BE2C (cell line): ENCODE results near the gene BACE2.
"Not testable (repeated sequence)": the region's sequence is repeated elsewhere in the genome, so short reads cannot be mapped to it uniquely, and the experiment has no call there.

Experiments used
- DNase-seq: peaks from one replicate; pipeline ENCODE4 v3.0.0-alpha.2; 2020
- H3K27me3 ChIP-seq: fragments of 250-450 bp; sonication (Bioruptor Pico); 2 replicates; pipeline ENCODE4 v1.5.1; 2020; ENCODE audit warnings: mild to moderate bottlenecking
- H3K36me3 ChIP-seq: fragments of 250-450 bp; sonication (Bioruptor Pico); 2 replicates; pipeline ENCODE4 v1.5.1; 2020; ENCODE audit warnings: mild to moderate bottlenecking
- H3K4me1 ChIP-seq: fragments of 250-450 bp; sonication (Bioruptor Pico); 2 replicates; pipeline ENCODE4 v1.5.1; 2020
- H3K4me3 ChIP-seq: 2 replicates; pipeline ENCODE4 v1.5.1; 2011; ENCODE audit warnings: low read depth, low read length
- H3K9me3 ChIP-seq: fragments of 250-450 bp; sonication (Bioruptor Pico); 2 replicates; pipeline ENCODE4 v1.5.1; 2020
- CTCF ChIP-seq: IDR thresholded peaks from 2 replicates; pipeline ENCODE4 v1.5.1; 2012; ENCODE audit warnings: mild to moderate bottlenecking, low read depth, low read length

The BACE2 gene

GRCh38 chr21:41254090-41254700 lies 86.2 kb downstream of the BACE2 start:
- no peaks in the 10 kb centered on the region for H3K36me3 ChIP-seq
- DNase-seq: no peak
- no peaks in the 10 kb centered on the region for H3K27me3 ChIP-seq
- no peak for TF ChIP-seq CTCF
- peaks cover 2% of the 10 kb centered on the region for H3K9me3 ChIP-seq
- no peaks in the 10 kb centered on the region for H3K4me1 ChIP-seq
- no peak overlapping the region for H3K4me3 ChIP-seq

- Histone ChIP-seq H3K4me1 (no peaks in the 10 kb centered on the region), H3K9me3 (peaks cover 2% of the 10 kb centered on the region; the same call in 1 of the 2 replicates), H3K4me3 (no peak overlapping the region), H3K36me3 (no peaks in the 10 kb centered on the region), H3K27me3 (no peaks in the 10 kb centered on the region)
- DNase-seq: no peak
- no peak for TF ChIP-seq CTCF
These were observed 87.2 kb downstream of the BACE2 start for GRCh38 chr21:41255190-41255589.

- not testable (repeated sequence) for H3K36me3 ChIP-seq, H3K27me3 ChIP-seq, H3K9me3 ChIP-seq, H3K4me3 ChIP-seq, H3K4me1 ChIP-seq, DNase-seq
These were observed 88.3 kb downstream of the BACE2 start for GRCh38 chr21:41256231-41256630.

GRCh38 chr21:41256771-41257702 lies 89.1 kb downstream of the BACE2 start:
- no peaks in the 10 kb centered on the region for H3K36me3 ChIP-seq
- H3K27me3 ChIP-seq: no peaks in the 10 kb centered on the region
- no peak overlapping the region for H3K4me3 ChIP-seq
- peaks cover 2% of the 10 kb centered on the region; the same call in 1 of the 2 replicates for H3K9me3 ChIP-seq
- no peak for TF ChIP-seq CTCF
- H3K4me1 ChIP-seq: no peaks in the 10 kb centered on the region
- DNase-seq: no peak

GRCh38 chr21:41258617-41259016 lies 90.7 kb downstream of the BACE2 start:
- no peak for DNase-seq
- no peak for TF ChIP-seq CTCF

GRCh38 chr21:41260428-41260827 lies 92.5 kb downstream of the BACE2 start:
- no peaks in the 10 kb centered on the region for H3K9me3 ChIP-seq
- no peak for TF ChIP-seq CTCF
- no peaks in the 10 kb centered on the region for H3K27me3 ChIP-seq
- no peaks in the 10 kb centered on the region for H3K4me1 ChIP-seq
- DNase-seq: no peak
- no peak overlapping the region for H3K4me3 ChIP-seq
- no peaks in the 10 kb centered on the region for H3K36me3 ChIP-seq

More at GRCh38 chr21:41258617-41259016, 90.7 kb downstream of the BACE2 start:
- H3K27me3 ChIP-seq: no peaks in the 10 kb centered on the region
- H3K4me3 ChIP-seq: no peak overlapping the region
- no peaks in the 10 kb centered on the region for H3K36me3 ChIP-seq
- H3K4me1 ChIP-seq: no peaks in the 10 kb centered on the region
- peaks cover 2% of the 10 kb centered on the region; the same call in 1 of the 2 replicates for H3K9me3 ChIP-seq
